GM21423 (cell line): ENCODE data around the gene TLK2.
"Not testable (repeated sequence)": the region's sequence is repeated elsewhere in the genome, so short reads cannot be mapped to it uniquely, and the experiment has no call there.

Experiments used
- ATAC-seq: cut with Tn5 transposase; IDR thresholded peaks from one replicate; pipeline ENCODE4 v1.9.1; 2021; ENCODE audit warnings: mild to moderate bottlenecking, moderate library complexity; ENCODE audit not compliant: unreplicated experiment

Gene TLK2

GRCh38 chr17:62482553-62482952 is 3.9 kb downstream of the TLK2 start:
- not testable (repeated sequence) for ATAC-seq

- not testable (repeated sequence) for ATAC-seq
Measured at GRCh38 chr17:62490990-62491389, 12.4 kb downstream of the TLK2 start.

GRCh38 chr17:62493049-62493655 is 14.5 kb downstream of the TLK2 start:
- not testable (repeated sequence) for ATAC-seq

- not testable (repeated sequence) for ATAC-seq
Measured at GRCh38 chr17:62494073-62494472, 15.4 kb downstream of the TLK2 start.

- ATAC-seq: not testable (repeated sequence)
Measured at GRCh38 chr17:62496344-62496743, 17.7 kb downstream of the TLK2 start.

- ATAC-seq: not testable (repeated sequence)
Measured at GRCh38 chr17:62498796-62499195, 20.2 kb downstream of the TLK2 start.

- not testable (repeated sequence) for ATAC-seq
Measured at GRCh38 chr17:62500463-62500862, 21.8 kb downstream of the TLK2 start.

GRCh38 chr17:62504857-62505256 is 26.2 kb downstream of the TLK2 start:
- not testable (repeated sequence) for ATAC-seq

- ATAC-seq: peak; percentile 81
Measured at GRCh38 chr17:62507191-62507836, 28.7 kb downstream of the TLK2 start.

- ATAC-seq: not testable (repeated sequence)
Measured at GRCh38 chr17:62510247-62510819, 31.7 kb downstream of the TLK2 start.

GRCh38 chr17:62511014-62511413 is 32.4 kb downstream of the TLK2 start:
- not testable (repeated sequence) for ATAC-seq

GRCh38 chr17:62516376-62516775 is 37.8 kb downstream of the TLK2 start:
- ATAC-seq: not testable (repeated sequence)

GRCh38 chr17:62521295-62521694 is 42.7 kb downstream of the TLK2 start:
- not testable (repeated sequence) for ATAC-seq

GRCh38 chr17:62524077-62524476 is 45.5 kb downstream of the TLK2 start:
- ATAC-seq: not testable (repeated sequence)

GRCh38 chr17:62525317-62525716 is 46.7 kb downstream of the TLK2 start:
- ATAC-seq: not testable (repeated sequence)

- ATAC-seq: not testable (repeated sequence)
Measured at GRCh38 chr17:62530936-62531335, 52.3 kb downstream of the TLK2 start.

- not testable (repeated sequence) for ATAC-seq
Measured at GRCh38 chr17:62536557-62536956, 57.9 kb downstream of the TLK2 start.

GRCh38 chr17:62541073-62541472 is 62.4 kb downstream of the TLK2 start:
- not testable (repeated sequence) for ATAC-seq

- ATAC-seq: not testable (repeated sequence)
Measured at GRCh38 chr17:62543278-62543775, 64.7 kb downstream of the TLK2 start.

- not testable (repeated sequence) for ATAC-seq
Measured at GRCh38 chr17:62546066-62546465, 67.4 kb downstream of the TLK2 start.

- ATAC-seq: not testable (repeated sequence)
Measured at GRCh38 chr17:62552851-62553659, 74.4 kb downstream of the TLK2 start.
